ENCODE results near the gene MND1.

The MND1 gene

DNA sequence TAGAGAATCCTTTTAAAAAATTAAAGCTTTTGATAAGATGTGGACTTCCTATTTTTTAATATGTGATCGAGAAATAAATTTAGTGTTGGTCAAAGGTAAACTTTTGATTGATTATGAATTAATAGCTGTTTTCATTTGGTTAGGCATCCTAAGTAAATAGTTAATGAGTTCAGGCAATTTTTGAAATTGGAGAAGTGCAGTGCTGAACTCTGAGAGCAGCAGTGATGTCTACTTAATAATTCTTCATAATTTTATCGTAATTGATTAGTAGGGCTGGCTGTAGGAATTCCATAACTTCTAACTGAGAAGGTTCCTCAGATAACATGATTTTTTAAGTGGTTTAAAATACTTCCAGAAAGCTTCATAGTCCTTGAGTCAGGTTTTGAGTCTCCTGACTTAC lies 1.5 kb downstream of the MND1 start:
- H3K4me3 ChIP-seq (ENCODE audit: low read depth, low read length), result no peak overlapping the region
- TF ChIP-seq, protein P1, sequence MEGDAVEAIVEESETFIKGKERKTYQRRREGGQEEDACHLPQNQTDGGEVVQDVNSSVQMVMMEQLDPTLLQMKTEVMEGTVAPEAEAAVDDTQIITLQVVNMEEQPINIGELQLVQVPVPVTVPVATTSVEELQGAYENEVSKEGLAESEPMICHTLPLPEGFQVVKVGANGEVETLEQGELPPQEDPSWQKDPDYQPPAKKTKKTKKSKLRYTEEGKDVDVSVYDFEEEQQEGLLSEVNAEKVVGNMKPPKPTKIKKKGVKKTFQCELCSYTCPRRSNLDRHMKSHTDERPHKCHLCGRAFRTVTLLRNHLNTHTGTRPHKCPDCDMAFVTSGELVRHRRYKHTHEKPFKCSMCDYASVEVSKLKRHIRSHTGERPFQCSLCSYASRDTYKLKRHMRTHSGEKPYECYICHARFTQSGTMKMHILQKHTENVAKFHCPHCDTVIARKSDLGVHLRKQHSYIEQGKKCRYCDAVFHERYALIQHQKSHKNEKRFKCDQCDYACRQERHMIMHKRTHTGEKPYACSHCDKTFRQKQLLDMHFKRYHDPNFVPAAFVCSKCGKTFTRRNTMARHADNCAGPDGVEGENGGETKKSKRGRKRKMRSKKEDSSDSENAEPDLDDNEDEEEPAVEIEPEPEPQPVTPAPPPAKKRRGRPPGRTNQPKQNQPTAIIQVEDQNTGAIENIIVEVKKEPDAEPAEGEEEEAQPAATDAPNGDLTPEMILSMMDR (conservative IDR thresholded peaks at IDR 0.05; ENCODE audit: low read depth, low read length), result no peak
- no peak for DNase-seq (ENCODE audit: low read depth)

DNA sequence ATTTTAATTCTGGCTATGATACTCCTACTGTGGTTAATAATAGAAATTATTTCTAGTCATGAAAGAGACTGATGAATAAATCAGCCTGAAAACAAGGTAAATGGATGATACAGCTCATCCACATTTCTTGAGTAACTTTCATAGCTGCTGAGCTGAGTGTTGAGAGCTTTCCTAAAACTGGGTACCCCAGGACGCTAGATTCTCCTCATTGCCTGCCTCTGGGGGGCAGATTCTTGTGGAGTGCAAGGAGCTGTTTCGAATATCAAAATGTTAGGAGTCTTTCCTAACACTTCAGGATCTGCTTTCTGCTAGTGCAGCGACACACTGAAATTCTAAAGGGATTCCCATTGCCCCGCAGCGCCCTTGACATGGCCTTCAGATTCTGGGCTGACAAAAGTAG lies 2.1 kb downstream of the MND1 start:
- TF ChIP-seq, protein P1 (conservative IDR thresholded peaks at IDR 0.05; ENCODE audit: low read depth, low read length), result peak; percentile 34

DNA sequence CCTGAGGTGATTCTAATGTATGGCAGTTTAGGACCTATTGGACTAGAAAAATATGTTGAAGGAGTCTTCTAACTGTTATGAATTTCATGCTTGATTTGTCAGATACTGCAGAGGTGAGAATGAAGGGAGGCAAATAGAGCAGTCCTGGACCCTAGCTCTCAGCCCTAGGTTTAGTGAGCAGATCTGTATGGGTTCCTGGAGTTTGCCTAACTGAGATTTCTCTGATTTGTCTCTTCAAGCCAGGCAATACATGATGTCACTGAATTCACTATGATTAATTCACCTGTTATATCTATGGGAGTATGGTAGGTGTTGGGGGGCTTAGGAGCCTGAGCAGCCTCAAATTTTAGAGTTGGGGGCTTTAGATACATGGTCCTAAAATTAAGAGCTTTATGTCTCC lies 2.6 kb downstream of the MND1 start:
- DNase-seq (ENCODE audit: low read depth), result no peak
- TF ChIP-seq, protein P1 (conservative IDR thresholded peaks at IDR 0.05; ENCODE audit: low read depth, low read length), result no peak
- no peak overlapping the region for H3K4me3 ChIP-seq (ENCODE audit: low read depth, low read length)

More for the DNA sequence above, 2.1 kb downstream of the MND1 start:
- H3K4me3 ChIP-seq (ENCODE audit: low read depth, low read length), result no peak overlapping the region
- DNase-seq (ENCODE audit: low read depth), result peak; percentile 9

DNA sequence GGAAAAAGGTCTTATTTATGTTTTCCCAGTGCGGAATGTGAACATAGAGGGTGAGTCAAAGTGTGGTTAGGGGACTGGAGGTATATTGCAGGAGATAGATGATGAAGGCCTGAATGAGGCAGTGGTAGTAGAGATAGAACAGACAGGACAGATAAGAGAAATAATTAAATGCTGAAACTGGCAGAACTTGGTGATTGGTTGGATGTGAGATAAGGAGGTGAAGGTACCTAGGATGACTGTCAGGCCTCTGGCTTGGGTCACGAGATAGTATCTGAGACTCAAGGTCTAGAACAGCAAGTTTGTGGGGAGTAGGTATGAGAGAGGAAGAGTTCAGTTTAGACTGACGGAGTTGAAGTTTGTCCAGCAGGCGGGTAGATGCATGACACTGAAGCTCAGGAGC lies 3.5 kb downstream of the MND1 start:
- no peak overlapping the region for H3K4me3 ChIP-seq (ENCODE audit: low read depth, low read length)
- TF ChIP-seq, protein P1 (conservative IDR thresholded peaks at IDR 0.05; ENCODE audit: low read depth, low read length), result no peak
- DNase-seq (ENCODE audit: low read depth), result peak; percentile 25

DNA sequence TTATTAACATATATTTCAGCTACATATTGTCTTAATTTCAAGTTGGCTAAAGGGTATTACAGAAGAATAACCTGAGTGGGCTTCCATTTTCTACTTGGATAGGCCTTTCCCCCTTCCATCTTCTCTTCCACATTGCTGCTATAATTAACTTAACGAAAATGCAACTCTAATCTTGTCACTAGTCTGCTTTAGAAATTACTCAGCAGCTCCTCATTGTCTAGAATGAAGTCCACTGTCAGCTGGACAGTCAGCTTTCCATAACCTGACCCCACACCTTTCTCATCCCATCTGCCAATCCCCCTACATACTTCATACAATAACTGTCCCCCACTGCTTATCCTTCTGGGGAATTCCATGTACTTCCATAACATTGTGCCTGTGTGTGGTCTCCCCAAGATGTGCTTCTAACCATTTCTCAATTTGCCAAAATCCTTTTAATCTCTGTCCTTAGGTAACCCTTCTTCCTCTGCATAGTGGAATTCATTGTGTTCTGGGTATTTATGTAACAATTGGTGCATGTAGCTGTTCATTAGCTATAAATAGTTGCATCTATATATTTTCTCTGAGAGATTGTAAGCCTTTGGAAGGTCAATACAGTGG lies 4.8 kb downstream of the MND1 start:
- TF ChIP-seq, protein P1 (conservative IDR thresholded peaks at IDR 0.05; ENCODE audit: low read depth, low read length), result no peak
- DNase-seq (ENCODE audit: low read depth), result no peak
- H3K4me3 ChIP-seq (ENCODE audit: low read depth, low read length), result no peak overlapping the region

DNA sequence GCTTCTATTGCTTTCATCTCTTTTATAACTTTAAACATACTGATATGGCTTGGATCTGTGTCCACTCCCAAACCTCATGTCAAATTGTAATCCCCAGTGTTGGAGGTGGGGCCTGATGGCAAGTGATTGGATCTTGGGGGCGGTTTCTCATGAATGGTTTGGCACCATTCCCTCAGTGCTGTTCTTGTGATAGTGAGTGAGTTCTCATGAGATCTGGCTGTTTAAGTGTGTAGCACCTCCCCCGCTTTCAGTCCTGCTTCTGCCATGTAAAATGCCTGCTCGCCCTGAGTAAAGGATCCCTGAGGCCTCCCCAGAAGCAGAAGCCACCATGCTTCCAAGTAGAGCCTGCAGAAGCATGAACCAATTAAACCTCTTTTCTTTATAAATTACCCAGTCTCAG lies 17.7 kb downstream of the MND1 start:
- DNase-seq (ENCODE audit: low read depth), result peak; percentile 50
- H3K4me3 ChIP-seq (ENCODE audit: low read depth, low read length), result no peak overlapping the region

DNA sequence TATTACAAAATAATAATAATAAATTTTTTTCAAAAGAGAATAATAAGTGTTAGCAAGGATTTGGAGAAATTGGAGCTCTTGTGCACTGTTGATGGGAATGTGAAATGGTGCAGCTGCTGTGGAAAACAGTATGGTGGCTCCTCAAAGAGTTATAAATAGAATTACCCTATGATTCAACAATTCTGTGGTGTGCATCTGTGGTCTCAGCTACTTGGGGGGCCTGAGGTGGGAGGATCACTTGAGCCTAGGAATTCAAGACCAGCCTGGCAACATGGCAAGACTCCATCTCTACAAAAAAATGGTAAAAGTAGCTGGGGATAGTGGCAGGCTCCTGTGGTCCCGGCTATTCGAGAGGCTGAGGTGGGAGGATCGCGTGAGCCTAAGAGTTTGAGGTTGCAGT lies 19.6 kb downstream of the MND1 start:
- no peak overlapping the region for H3K4me3 ChIP-seq (ENCODE audit: low read depth, low read length)
- peak; percentile 35 for DNase-seq (ENCODE audit: low read depth)
- TF ChIP-seq, protein P1 (conservative IDR thresholded peaks at IDR 0.05; ENCODE audit: low read depth, low read length), result no peak

More for the DNA sequence above, 17.7 kb downstream of the MND1 start:
- TF ChIP-seq, protein P1 (conservative IDR thresholded peaks at IDR 0.05; ENCODE audit: low read depth, low read length), result no peak
